CD1c-positive myeloid dendritic cell (primary cell): Measurements from ENCODE around the gene RSRC1.
"Not testable (repeated sequence)": the region's sequence is repeated elsewhere in the genome, so short reads cannot be mapped to it uniquely, and the experiment has no call there.

Source experiments
- DNase-seq: peaks from one replicate; pipeline ENCODE4 v3.0.0-alpha.2; 2016; ENCODE audit errors: extremely low spot score

The RSRC1 gene

GRCh38 chr3:158228942-158229341, 119.1 kb downstream of the RSRC1 start:
- not testable (repeated sequence) for DNase-seq

- DNase-seq: no peak
Observed at GRCh38 chr3:158233791-158234190, 123.9 kb downstream of the RSRC1 start.

GRCh38 chr3:158244274-158244673, 134.4 kb downstream of the RSRC1 start:
- no peak for DNase-seq

- DNase-seq: no peak
Observed at GRCh38 chr3:158247288-158247687, 137.4 kb downstream of the RSRC1 start.

GRCh38 chr3:158248261-158248660, 138.4 kb downstream of the RSRC1 start:
- DNase-seq: no peak

GRCh38 chr3:158249183-158249582, 139.3 kb downstream of the RSRC1 start:
- DNase-seq: no peak

GRCh38 chr3:158258619-158259018, 148.7 kb downstream of the RSRC1 start:
- DNase-seq: no peak

- DNase-seq: no peak
Observed at GRCh38 chr3:158260392-158260791, 150.5 kb downstream of the RSRC1 start.

- DNase-seq: peak; percentile 28
Observed at GRCh38 chr3:158261371-158261991, 151.6 kb downstream of the RSRC1 start.

GRCh38 chr3:158264894-158265293, 155.0 kb downstream of the RSRC1 start:
- DNase-seq: no peak

GRCh38 chr3:158267015-158267414, 157.1 kb downstream of the RSRC1 start:
- DNase-seq: no peak

GRCh38 chr3:158269942-158270341, 160.1 kb downstream of the RSRC1 start:
- no peak for DNase-seq

GRCh38 chr3:158272081-158272480, 162.2 kb downstream of the RSRC1 start:
- DNase-seq: no peak

GRCh38 chr3:158273656-158274055, 163.8 kb downstream of the RSRC1 start:
- DNase-seq: no peak

- DNase-seq: no peak
Observed at GRCh38 chr3:158278187-158278586, 168.3 kb downstream of the RSRC1 start.

- peak; percentile 29 for DNase-seq
Observed at GRCh38 chr3:158279609-158280008, 169.7 kb downstream of the RSRC1 start.

- no peak for DNase-seq
Observed at GRCh38 chr3:158295771-158296170, 185.9 kb downstream of the RSRC1 start.

GRCh38 chr3:158297940-158298339, 188.1 kb downstream of the RSRC1 start:
- no peak for DNase-seq

- no peak for DNase-seq
Observed at GRCh38 chr3:158308236-158308928, 198.5 kb downstream of the RSRC1 start.

GRCh38 chr3:158312560-158313141, 202.8 kb downstream of the RSRC1 start:
- DNase-seq: no peak

GRCh38 chr3:158313338-158313927, 203.5 kb downstream of the RSRC1 start:
- peak; percentile 30 for DNase-seq

- no peak for DNase-seq
Observed at GRCh38 chr3:158314426-158315357, 204.8 kb downstream of the RSRC1 start.
